ENCODE data around the gene CUL3. TPM values are rescaled to one million over a fixed set of nuclear protein-coding genes. Genes with fewer than 3 reads are reported as not detected.

CUL3 gene
- total and polyA plus RNA-seq, 2 experiments from 2014 or later = 86.0 to 125 TPM

DNA sequence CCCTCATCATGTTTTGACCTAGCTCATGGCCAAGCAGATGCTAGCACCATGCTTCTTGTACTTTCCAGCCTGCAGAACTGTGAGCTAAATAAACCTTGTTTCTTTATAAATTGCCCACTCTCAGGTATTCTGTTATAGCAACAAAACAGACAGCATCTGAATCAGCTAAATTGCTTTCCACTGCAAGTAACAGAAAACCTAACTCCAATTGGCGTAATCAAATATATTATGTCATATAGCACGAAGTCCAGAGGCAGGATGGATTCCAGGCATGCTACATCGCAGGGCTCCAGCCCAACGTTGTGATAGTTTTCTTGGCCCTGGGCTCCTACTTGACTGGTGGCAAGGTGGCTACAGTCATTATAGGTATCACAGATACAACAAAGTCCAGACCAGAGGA, 10.4 kb upstream of the CUL3 start:
- H3K4me1 Mint-ChIP-seq = peaks cover 5% of the 10 kb centered on the region; the same call in 2 of the 3 replicates
- Histone ChIP-seq H3K36me3 (ENCODE audit: insufficient read depth) (no peaks in the 10 kb centered on the region), H3K4me1 (ENCODE audit: insufficient read depth) (no peaks in the 10 kb centered on the region), H3K9me2 (ENCODE audit: insufficient read depth) (no peaks in the 10 kb centered on the region), H3K4me2 (no peak overlapping the region), H4K20me1 (replicated peaks; ENCODE audit: insufficient read depth) (no peaks in the 10 kb centered on the region), H3K79me2 (replicated peaks; ENCODE audit: insufficient read depth) (no peaks in the 10 kb centered on the region), H3K27ac (ENCODE audit: low read depth) (no peak overlapping the region), H2AFZ (no peak overlapping the region), H3K27me3 (ENCODE audit: insufficient read depth) (no peaks in the 10 kb centered on the region), H3K4me3 (no peak overlapping the region), H3F3A (replicated peaks; ENCODE audit: low read depth) (no peaks in the 10 kb centered on the region)
- no peak overlapping the region for H3K27ac Mint-ChIP-seq
- peaks cover 3% of the 10 kb centered on the region for H3K27me3 Mint-ChIP-seq (ENCODE audit: insufficient read depth, low read depth, poor library complexity)
- H3K36me3 Mint-ChIP-seq (ENCODE audit: low read depth) = no peaks in the 10 kb centered on the region
- ATAC-seq = no peak
- no peak for DNase-seq (ENCODE audit: low spot score)
- no peak overlapping the region for H3K4me3 Mint-ChIP-seq
- no peak for TF ChIP-seq EZH2phosphoT487 (IDR thresholded peaks at IDR 0.05; ENCODE audit: unreplicated experiment)
- TF ChIP-seq, protein P1, sequence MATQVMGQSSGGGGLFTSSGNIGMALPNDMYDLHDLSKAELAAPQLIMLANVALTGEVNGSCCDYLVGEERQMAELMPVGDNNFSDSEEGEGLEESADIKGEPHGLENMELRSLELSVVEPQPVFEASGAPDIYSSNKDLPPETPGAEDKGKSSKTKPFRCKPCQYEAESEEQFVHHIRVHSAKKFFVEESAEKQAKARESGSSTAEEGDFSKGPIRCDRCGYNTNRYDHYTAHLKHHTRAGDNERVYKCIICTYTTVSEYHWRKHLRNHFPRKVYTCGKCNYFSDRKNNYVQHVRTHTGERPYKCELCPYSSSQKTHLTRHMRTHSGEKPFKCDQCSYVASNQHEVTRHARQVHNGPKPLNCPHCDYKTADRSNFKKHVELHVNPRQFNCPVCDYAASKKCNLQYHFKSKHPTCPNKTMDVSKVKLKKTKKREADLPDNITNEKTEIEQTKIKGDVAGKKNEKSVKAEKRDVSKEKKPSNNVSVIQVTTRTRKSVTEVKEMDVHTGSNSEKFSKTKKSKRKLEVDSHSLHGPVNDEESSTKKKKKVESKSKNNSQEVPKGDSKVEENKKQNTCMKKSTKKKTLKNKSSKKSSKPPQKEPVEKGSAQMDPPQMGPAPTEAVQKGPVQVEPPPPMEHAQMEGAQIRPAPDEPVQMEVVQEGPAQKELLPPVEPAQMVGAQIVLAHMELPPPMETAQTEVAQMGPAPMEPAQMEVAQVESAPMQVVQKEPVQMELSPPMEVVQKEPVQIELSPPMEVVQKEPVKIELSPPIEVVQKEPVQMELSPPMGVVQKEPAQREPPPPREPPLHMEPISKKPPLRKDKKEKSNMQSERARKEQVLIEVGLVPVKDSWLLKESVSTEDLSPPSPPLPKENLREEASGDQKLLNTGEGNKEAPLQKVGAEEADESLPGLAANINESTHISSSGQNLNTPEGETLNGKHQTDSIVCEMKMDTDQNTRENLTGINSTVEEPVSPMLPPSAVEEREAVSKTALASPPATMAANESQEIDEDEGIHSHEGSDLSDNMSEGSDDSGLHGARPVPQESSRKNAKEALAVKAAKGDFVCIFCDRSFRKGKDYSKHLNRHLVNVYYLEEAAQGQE (IDR thresholded peaks at IDR 0.05; ENCODE audit: unreplicated experiment) = no peak
- TF ChIP-seq, protein P2, sequence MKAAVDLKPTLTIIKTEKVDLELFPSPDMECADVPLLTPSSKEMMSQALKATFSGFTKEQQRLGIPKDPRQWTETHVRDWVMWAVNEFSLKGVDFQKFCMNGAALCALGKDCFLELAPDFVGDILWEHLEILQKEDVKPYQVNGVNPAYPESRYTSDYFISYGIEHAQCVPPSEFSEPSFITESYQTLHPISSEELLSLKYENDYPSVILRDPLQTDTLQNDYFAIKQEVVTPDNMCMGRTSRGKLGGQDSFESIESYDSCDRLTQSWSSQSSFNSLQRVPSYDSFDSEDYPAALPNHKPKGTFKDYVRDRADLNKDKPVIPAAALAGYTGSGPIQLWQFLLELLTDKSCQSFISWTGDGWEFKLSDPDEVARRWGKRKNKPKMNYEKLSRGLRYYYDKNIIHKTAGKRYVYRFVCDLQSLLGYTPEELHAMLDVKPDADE (IDR thresholded peaks at IDR 0.05) = no peak
- TF ChIP-seq ZNF114 (CRISPR knock-in tag; IDR thresholded peaks at IDR 0.05) = no peak
- TF ChIP-seq STAT1 (IDR thresholded peaks at IDR 0.05; ENCODE audit: unreplicated experiment) = no peak
- no peak for TF ChIP-seq EZH2 (IDR thresholded peaks at IDR 0.05; ENCODE audit: low read depth, unreplicated experiment)
- TF ChIP-seq CREB1 (CRISPR knock-in tag; IDR thresholded peaks at IDR 0.05; ENCODE audit: low read depth) = no peak
- TF ChIP-seq NANOG (IDR thresholded peaks at IDR 0.05; ENCODE audit: borderline replicate concordance) = no peak
- TF ChIP-seq, protein P3, sequence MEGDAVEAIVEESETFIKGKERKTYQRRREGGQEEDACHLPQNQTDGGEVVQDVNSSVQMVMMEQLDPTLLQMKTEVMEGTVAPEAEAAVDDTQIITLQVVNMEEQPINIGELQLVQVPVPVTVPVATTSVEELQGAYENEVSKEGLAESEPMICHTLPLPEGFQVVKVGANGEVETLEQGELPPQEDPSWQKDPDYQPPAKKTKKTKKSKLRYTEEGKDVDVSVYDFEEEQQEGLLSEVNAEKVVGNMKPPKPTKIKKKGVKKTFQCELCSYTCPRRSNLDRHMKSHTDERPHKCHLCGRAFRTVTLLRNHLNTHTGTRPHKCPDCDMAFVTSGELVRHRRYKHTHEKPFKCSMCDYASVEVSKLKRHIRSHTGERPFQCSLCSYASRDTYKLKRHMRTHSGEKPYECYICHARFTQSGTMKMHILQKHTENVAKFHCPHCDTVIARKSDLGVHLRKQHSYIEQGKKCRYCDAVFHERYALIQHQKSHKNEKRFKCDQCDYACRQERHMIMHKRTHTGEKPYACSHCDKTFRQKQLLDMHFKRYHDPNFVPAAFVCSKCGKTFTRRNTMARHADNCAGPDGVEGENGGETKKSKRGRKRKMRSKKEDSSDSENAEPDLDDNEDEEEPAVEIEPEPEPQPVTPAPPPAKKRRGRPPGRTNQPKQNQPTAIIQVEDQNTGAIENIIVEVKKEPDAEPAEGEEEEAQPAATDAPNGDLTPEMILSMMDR (conservative IDR thresholded peaks at IDR 0.05; ENCODE audit: low read depth in 2 of 2) = no peak
- TF ChIP-seq, protein P4, sequence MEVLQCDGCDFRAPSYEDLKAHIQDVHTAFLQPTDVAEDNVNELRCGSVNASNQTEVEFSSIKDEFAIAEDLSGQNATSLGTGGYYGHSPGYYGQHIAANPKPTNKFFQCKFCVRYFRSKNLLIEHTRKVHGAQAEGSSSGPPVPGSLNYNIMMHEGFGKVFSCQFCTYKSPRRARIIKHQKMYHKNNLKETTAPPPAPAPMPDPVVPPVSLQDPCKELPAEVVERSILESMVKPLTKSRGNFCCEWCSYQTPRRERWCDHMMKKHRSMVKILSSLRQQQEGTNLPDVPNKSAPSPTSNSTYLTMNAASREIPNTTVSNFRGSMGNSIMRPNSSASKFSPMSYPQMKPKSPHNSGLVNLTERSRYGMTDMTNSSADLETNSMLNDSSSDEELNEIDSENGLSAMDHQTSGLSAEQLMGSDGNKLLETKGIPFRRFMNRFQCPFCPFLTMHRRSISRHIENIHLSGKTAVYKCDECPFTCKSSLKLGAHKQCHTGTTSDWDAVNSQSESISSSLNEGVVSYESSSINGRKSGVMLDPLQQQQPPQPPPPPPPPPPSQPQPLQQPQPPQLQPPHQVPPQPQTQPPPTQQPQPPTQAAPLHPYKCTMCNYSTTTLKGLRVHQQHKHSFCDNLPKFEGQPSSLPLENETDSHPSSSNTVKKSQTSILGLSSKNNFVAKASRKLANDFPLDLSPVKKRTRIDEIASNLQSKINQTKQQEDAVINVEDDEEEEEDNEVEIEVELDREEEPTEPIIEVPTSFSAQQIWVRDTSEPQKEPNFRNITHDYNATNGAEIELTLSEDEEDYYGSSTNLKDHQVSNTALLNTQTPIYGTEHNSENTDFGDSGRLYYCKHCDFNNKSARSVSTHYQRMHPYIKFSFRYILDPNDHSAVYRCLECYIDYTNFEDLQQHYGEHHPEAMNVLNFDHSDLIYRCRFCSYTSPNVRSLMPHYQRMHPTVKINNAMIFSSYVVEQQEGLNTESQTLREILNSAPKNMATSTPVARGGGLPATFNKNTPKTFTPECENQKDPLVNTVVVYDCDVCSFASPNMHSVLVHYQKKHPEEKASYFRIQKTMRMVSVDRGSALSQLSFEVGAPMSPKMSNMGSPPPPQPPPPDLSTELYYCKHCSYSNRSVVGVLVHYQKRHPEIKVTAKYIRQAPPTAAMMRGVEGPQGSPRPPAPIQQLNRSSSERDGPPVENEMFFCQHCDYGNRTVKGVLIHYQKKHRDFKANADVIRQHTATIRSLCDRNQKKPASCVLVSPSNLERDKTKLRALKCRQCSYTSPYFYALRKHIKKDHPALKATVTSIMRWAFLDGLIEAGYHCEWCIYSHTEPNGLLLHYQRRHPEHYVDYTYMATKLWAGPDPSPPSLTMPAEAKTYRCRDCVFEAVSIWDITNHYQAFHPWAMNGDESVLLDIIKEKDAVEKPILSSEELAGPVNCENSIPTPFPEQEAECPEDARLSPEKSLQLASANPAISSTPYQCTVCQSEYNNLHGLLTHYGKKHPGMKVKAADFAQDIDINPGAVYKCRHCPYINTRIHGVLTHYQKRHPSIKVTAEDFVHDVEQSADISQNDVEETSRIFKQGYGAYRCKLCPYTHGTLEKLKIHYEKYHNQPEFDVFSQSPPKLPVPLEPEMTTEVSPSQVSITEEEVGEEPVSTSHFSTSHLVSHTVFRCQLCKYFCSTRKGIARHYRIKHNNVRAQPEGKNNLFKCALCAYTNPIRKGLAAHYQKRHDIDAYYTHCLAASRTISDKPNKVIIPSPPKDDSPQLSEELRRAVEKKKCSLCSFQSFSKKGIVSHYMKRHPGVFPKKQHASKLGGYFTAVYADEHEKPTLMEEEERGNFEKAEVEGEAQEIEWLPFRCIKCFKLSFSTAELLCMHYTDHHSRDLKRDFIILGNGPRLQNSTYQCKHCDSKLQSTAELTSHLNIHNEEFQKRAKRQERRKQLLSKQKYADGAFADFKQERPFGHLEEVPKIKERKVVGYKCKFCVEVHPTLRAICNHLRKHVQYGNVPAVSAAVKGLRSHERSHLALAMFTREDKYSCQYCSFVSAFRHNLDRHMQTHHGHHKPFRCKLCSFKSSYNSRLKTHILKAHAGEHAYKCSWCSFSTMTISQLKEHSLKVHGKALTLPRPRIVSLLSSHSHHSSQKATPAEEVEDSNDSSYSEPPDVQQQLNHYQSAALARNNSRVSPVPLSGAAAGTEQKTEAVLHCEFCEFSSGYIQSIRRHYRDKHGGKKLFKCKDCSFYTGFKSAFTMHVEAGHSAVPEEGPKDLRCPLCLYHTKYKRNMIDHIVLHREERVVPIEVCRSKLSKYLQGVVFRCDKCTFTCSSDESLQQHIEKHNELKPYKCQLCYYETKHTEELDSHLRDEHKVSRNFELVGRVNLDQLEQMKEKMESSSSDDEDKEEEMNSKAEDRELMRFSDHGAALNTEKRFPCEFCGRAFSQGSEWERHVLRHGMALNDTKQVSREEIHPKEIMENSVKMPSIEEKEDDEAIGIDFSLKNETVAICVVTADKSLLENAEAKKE (CRISPR knock-in tag; IDR thresholded peaks at IDR 0.05) = no peak
- TF ChIP-seq POLR2AphosphoS5 (IDR thresholded peaks at IDR 0.05; ENCODE audit: low read depth) = no peak
- TF ChIP-seq ZNF331 (CRISPR knock-in tag; IDR thresholded peaks at IDR 0.05; ENCODE audit: low read depth) = no peak
- no peak for TF ChIP-seq JUNB (IDR thresholded peaks at IDR 0.05; ENCODE audit: unreplicated experiment)
- no peaks in the 10 kb centered on the region for H3K9me3 Mint-ChIP-seq

All from GM23338 (cell line).